Measurements from ENCODE around the gene NAGLU. TPM values are rescaled to one million over a fixed set of nuclear protein-coding genes. Genes with fewer than 3 reads are reported as not detected.
A peak's percentile ranks its signal among the peaks of the same experiment; 100 is the strongest.

NAGLU gene
- total and polyA plus RNA-seq, 11 donors = 8.4 to 22.0 (median 12.5) TPM

- no peaks in the 10 kb centered on the region for H3K27me3 ChIP-seq
- intact Hi-C loops (cut with DNase I) = no loop called here
- no peak overlapping the region for H3K27ac ChIP-seq
- no peaks in the 10 kb centered on the region for H3K9me3 ChIP-seq
- no peak for TF ChIP-seq POLR2A (IDR thresholded peaks at IDR 0.05)
- peaks cover 0 to 15% (median 10%) of the 10 kb centered on the region in 9 donors for H3K36me3 ChIP-seq
- no peak for ATAC-seq
- no peak overlapping the region for H3K4me3 ChIP-seq
- WGBS, 4 donors = 86 to 97% (median 92%) methylated on average over 3 of the region's 3 CpGs
- DNase-seq = no peak
- peaks cover 10 to 37% (median 28%) of the 10 kb centered on the region in 12 donors for H3K4me1 ChIP-seq
Observed at GRCh38 chr17:42560246-42560645, 24.2 kb downstream of the NAGLU start.

GRCh38 chr17:42561897-42562387, 25.9 kb downstream of the NAGLU start, which contains the start of gene COASY:
TSS of gene COASY (plus strand) at chr17:42562148. CDS start at chr17:42562623, 475 bp downstream.
- H3K9me3 ChIP-seq = no peaks in the 10 kb centered on the region
- H3K4me1 ChIP-seq = peaks cover 10 to 42% (median 31%) of the 10 kb centered on the region in 12 donors
- H3K27ac ChIP-seq = peak within 1 kb of the TSS; percentile 54 to 90 (median 80)
- H3K27me3 ChIP-seq = no peaks in the 10 kb centered on the region
- peaks cover 0 to 25% (median 19%) of the 10 kb centered on the region in 9 donors for H3K36me3 ChIP-seq
- ATAC-seq = peak; percentile 81 to 88 (median 84)
- peak within 1 kb of the TSS; percentile 55 to 95 (median 86) for H3K4me3 ChIP-seq
- no peak for TF ChIP-seq CTCF (IDR thresholded peaks at IDR 0.05)
- TF ChIP-seq POLR2A (IDR thresholded peaks at IDR 0.05) = peak in 1 of 2 donors; percentile 41
- 0 to 1% (median 0%) methylated on average over 20 to 26 of the region's 26 CpGs for WGBS, 4 donors
- DNase-seq = peak; percentile 97 to 98 (median 98)
- intact Hi-C loops (cut with DNase I) = no loop called here

GRCh38 chr17:42562388-42563142, 26.5 kb downstream of the NAGLU start:
- H3K27ac ChIP-seq = peak overlapping the region; percentile 16 to 90 (median 80)
- intact Hi-C loops (cut with DNase I) = no loop called here
- H3K36me3 ChIP-seq = peaks cover 0 to 25% (median 19%) of the 10 kb centered on the region in 9 donors
- peaks cover 10 to 45% (median 34%) of the 10 kb centered on the region in 12 donors for H3K4me1 ChIP-seq
- no peak for ATAC-seq
- DNase-seq = peak in 1 of 5 donors; percentile 67
- peak overlapping the region; percentile 55 to 95 (median 86) for H3K4me3 ChIP-seq
- 8 to 11% (median 8%) methylated on average over 28 to 48 of the region's 48 CpGs for WGBS, 4 donors
- no peaks in the 10 kb centered on the region for H3K9me3 ChIP-seq
- TF ChIP-seq POLR2A (IDR thresholded peaks at IDR 0.05) = no peak
- TF ChIP-seq CTCF (IDR thresholded peaks at IDR 0.05) = no peak
- no peaks in the 10 kb centered on the region for H3K27me3 ChIP-seq

GRCh38 chr17:42563143-42563509, 27.1 kb downstream of the NAGLU start:
- Histone ChIP-seq H3K36me3 (peaks cover 0 to 25% (median 19%) of the 10 kb centered on the region in 9 donors), H3K4me1 (peaks cover 10 to 50% (median 39%) of the 10 kb centered on the region in 12 donors), H3K9me3 (no peaks in the 10 kb centered on the region), H3K27ac (peak overlapping the region in 4 of 12 donors; percentile 71 to 90 (median 85)), H3K27me3 (no peaks in the 10 kb centered on the region), H3K4me3 (peak overlapping the region; percentile 55 to 95 (median 86))
- DNase-seq (no peak), ATAC-seq (no peak)
- WGBS, 4 donors = 75 to 84% (median 76%) methylated on average over 9 to 14 of the region's 14 CpGs
- intact Hi-C loops (cut with DNase I) = no loop called here
- no peak for TF ChIP-seq CTCF (IDR thresholded peaks at IDR 0.05)
- no peak for TF ChIP-seq POLR2A (IDR thresholded peaks at IDR 0.05)

Data from heart left ventricle (tissue), 16 donors.